GM13976 (cell line): ENCODE measurements around the gene ASTN1.

Experiments used
- DNase-seq: peaks from one replicate; pipeline ENCODE4 v3.0.0; 2012; ENCODE audit warnings: low spot score
- CTCF ChIP-seq: IDR thresholded peaks from 2 replicates; pipeline ENCODE4 v1.5.1; 2012; ENCODE audit warnings: borderline replicate concordance, mild to moderate bottlenecking; ENCODE audit not compliant: insufficient read depth; ENCODE audit errors: extremely low read depth, missing control alignments, control extremely low read depth
- in situ Hi-C: fragments of 300-500 bp; cut with MboI; formaldehyde crosslinking; loops from one replicate; pipeline ENCODE4 v1.12.0; 2022; ENCODE audit warnings: low sequenced_read_pairs, mixed read lengths, inconsistent platforms; ENCODE audit not compliant: unreplicated experiment

Gene ASTN1

GRCh38 chr1:177124577-177125278 lies 39.8 kb downstream of the ASTN1 start:
- no peak for DNase-seq
- no peak for TF ChIP-seq CTCF
- in situ Hi-C loops = no loop called here

DNA sequence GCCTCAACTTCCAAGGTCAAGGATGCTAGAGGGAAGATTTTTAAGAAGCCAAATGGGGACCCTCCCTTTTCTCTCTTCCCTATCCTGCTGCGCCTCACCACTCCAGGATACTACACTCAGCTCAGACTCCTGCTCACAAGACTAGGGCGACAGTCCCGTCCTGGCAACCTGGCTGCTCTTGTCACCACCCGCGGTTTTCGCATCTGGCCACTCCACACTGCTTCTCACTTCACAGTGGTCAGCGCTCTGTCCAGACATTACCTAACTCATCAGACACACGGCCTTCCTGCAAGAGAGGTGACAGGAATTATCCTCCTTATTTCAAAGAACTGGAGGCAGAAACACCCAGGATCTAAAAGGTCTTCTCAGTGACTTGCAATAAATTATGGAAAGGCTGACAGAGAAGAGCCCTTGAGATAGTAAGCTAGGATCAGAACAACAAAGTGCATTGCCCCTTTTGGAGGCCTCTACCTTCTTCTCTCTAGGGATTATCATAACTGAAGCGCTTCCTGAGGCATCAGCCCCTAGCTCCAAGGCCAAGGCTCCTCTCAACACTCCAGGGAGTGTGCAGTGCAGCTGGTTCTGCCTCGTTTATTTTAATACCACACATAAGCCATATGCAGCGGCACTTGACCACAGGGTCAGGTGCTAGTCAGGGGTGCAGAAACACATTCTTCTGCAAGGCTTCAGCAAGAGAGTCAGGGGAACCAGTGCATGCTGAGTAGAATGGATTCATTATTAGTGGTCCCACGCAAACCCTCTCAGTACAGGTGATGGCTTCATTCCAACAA lies 41.9 kb downstream of the ASTN1 start:
- no peak for TF ChIP-seq CTCF
- in situ Hi-C loops = no loop called here
- DNase-seq = no peak

- no peak for TF ChIP-seq CTCF
- no peak for DNase-seq
- in situ Hi-C loops = no loop called here
Observed at GRCh38 chr1:177119311-177119710, 45.2 kb downstream of the ASTN1 start.

GRCh38 chr1:177118901-177119300 lies 45.6 kb downstream of the ASTN1 start:
- no peak for TF ChIP-seq CTCF
- in situ Hi-C loops = no loop called here

DNA sequence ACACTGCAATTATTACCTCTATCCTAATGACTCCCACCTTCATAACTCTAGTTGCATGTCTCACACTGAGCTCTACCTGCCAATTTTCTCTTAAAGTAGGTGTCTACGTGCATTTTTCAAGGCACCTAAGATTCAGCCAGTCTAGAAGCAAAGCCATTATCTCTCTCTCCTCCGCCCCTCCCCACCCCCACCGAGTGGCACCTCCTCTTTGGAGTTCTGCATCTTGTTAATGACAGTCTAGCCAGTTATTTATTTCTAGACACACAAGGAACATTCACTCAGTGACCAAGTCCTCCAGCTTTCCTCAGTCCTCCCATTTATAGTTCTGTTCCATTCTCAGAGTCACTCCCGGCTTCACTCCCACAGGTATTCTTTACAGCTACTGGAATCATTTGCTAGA lies 47.6 kb downstream of the ASTN1 start:
- in situ Hi-C loops = no loop called here
- no peak for TF ChIP-seq CTCF
- no peak for DNase-seq

More at GRCh38 chr1:177118901-177119300, 45.6 kb downstream of the ASTN1 start:
- DNase-seq = no peak

GRCh38 chr1:177106614-177107365 lies 57.7 kb downstream of the ASTN1 start:
- DNase-seq = no peak
- in situ Hi-C loops = no loop called here
- no peak for TF ChIP-seq CTCF
